ENCODE measurements around the gene MYOF. TPM values are rescaled to one million over a fixed set of nuclear protein-coding genes. Genes with fewer than 3 reads are reported as not detected.

MYOF gene
- total RNA-seq, 1 donor, result 379 TPM

DNA sequence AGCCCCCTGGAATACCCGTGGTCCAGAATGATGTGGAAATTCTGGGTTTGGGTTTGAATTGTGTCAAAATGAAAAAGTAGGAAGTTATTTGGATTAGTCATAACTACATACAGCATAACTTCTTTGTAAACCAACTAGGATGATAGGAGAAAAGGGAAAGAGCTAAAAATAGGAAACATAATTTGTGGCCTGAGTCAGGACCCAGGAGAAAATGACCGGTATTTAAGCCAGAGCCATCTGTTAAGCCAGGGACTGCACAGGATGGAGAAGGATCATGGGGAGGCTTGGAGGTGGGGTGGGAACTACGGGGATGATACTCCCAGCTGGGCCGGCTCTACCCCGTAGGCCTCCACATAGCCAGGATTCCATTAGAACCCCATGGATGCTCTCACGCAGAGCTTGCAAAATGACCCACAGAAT lies 98.6 kb downstream of the MYOF start:
- DNase-seq (ENCODE audit: insufficient read length, low spot score, missing footprints), result peak; percentile 91
- H3K4me2 ChIP-seq (ENCODE audit: insufficient read depth, low read length), result peak overlapping the region; percentile 23
- H3K27me3 ChIP-seq (ENCODE audit: insufficient read depth, low read length), result no peaks in the 10 kb centered on the region
- peaks cover 60% of the 10 kb centered on the region for H3K4me1 ChIP-seq (ENCODE audit: insufficient read depth, low read length)
- no peak overlapping the region for H2AFZ ChIP-seq (ENCODE audit: low read length)
- peak overlapping the region; percentile 16 for H3K4me3 ChIP-seq (ENCODE audit: insufficient read depth, low read length)
- TF ChIP-seq, protein P1, sequence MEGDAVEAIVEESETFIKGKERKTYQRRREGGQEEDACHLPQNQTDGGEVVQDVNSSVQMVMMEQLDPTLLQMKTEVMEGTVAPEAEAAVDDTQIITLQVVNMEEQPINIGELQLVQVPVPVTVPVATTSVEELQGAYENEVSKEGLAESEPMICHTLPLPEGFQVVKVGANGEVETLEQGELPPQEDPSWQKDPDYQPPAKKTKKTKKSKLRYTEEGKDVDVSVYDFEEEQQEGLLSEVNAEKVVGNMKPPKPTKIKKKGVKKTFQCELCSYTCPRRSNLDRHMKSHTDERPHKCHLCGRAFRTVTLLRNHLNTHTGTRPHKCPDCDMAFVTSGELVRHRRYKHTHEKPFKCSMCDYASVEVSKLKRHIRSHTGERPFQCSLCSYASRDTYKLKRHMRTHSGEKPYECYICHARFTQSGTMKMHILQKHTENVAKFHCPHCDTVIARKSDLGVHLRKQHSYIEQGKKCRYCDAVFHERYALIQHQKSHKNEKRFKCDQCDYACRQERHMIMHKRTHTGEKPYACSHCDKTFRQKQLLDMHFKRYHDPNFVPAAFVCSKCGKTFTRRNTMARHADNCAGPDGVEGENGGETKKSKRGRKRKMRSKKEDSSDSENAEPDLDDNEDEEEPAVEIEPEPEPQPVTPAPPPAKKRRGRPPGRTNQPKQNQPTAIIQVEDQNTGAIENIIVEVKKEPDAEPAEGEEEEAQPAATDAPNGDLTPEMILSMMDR (IDR thresholded peaks at IDR 0.05; ENCODE audit: extremely low read depth, low read depth, low read length), result no peak
- no peaks in the 10 kb centered on the region for H4K20me1 ChIP-seq (ENCODE audit: insufficient read depth, low read length)
- peaks cover 78% of the 10 kb centered on the region for H3K36me3 ChIP-seq (ENCODE audit: insufficient read depth, low read length)
- peaks cover 15% of the 10 kb centered on the region for H3K79me2 ChIP-seq (ENCODE audit: insufficient read depth, low read length)
- H3K27ac ChIP-seq (ENCODE audit: low read depth, low read length), result peak overlapping the region; percentile 98
- H3K9me3 ChIP-seq (ENCODE audit: low read depth, low read length), result no peaks in the 10 kb centered on the region

DNA sequence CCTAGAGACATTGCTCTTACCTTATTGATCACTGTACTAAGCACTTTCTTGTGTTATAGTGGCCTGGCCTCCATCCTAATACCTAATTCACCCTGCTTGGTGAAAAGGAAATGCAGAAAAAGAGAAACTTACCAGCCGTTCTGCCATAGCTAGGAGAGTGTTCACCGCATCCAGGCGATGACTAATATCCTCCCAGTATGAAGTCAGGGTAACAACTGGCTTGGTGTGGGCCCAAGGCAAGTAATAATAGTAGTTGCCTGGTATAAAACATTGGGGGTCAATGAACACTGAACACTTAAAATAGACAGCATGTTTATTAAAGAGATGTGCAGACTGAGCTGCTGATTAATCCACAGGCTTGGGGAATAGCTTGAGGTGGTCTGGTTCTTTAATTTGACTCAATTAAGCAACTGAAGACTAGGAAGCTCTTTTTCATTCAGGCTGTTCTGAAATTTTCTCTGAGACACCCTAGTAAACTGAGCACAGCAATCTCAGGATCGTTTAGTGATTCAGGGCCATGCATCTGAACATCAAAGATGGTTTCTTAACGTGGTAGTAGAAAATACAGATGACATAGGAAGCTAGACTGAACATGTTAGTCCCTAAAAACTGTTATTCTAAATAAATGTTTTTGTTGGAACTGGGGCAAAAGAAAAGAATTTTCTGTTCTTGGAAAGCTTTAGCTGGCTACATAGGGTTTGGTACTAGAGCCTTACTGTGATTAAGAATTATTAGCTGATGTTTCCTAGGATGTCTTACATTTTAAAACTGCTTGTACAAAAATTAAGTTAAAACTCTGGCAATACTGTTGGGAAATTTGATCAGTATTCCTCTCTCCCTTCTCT lies 102.2 kb downstream of the MYOF start:
- Histone ChIP-seq H3K4me1 (ENCODE audit: insufficient read depth, low read length) (peaks cover 67% of the 10 kb centered on the region), H2AFZ (ENCODE audit: low read length) (no peak overlapping the region), H3K4me2 (ENCODE audit: insufficient read depth, low read length) (peak overlapping the region; percentile 24), H3K79me2 (ENCODE audit: insufficient read depth, low read length) (peaks cover 19% of the 10 kb centered on the region), H3K36me3 (ENCODE audit: insufficient read depth, low read length) (peaks cover 66% of the 10 kb centered on the region), H4K20me1 (ENCODE audit: insufficient read depth, low read length) (no peaks in the 10 kb centered on the region), H3K27ac (ENCODE audit: low read depth, low read length) (peak overlapping the region; percentile 94), H3K27me3 (ENCODE audit: insufficient read depth, low read length) (no peaks in the 10 kb centered on the region), H3K4me3 (ENCODE audit: insufficient read depth, low read length) (peak overlapping the region; percentile 5), H3K9me3 (ENCODE audit: low read depth, low read length) (no peaks in the 10 kb centered on the region)
- TF ChIP-seq, protein P1 (IDR thresholded peaks at IDR 0.05; ENCODE audit: extremely low read depth, low read depth, low read length), result no peak
- no peak for DNase-seq (ENCODE audit: insufficient read length, low spot score, missing footprints)

DNA sequence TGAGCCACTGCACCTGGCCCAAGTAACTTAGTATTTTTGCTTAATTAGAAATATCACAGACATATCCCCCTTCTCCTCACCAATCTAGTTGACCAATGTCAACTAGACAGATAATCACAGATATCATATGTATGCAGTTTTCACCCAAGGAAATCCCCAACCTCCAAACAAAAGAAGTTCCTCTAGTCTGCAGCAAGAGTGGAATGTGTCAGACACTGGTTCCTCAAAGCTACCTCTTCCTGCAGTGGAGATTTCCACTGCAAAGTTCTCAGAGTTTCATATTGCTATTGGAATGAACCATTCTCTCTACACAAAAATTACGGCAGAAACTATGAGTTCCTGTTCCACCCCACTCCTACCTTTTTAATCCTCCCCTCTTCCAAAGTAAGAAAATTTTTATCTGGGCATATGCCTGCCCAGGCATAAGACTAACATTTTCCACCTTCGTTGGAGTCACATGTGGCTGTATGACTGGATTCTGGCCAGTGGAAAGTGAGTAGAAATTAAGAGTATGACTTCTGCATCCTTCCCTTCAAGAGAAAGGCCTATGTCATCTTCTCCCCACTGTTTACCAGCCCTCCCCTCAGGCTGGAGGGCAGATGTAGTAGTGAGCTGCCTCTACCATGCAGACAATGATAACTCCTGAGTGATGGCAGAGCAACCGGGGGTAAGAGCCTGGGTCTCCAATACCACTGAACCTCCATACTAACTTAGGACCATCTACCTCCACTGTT lies 103.0 kb downstream of the MYOF start:
- no peak for DNase-seq (ENCODE audit: insufficient read length, low spot score, missing footprints)
- Histone ChIP-seq H3K4me1 (ENCODE audit: insufficient read depth, low read length) (peaks cover 62% of the 10 kb centered on the region), H2AFZ (ENCODE audit: low read length) (no peak overlapping the region), H3K4me3 (ENCODE audit: insufficient read depth, low read length) (peak overlapping the region; percentile 5), H3K79me2 (ENCODE audit: insufficient read depth, low read length) (peaks cover 22% of the 10 kb centered on the region), H3K4me2 (ENCODE audit: insufficient read depth, low read length) (peak overlapping the region; percentile 24), H4K20me1 (ENCODE audit: insufficient read depth, low read length) (no peaks in the 10 kb centered on the region), H3K36me3 (ENCODE audit: insufficient read depth, low read length) (peaks cover 69% of the 10 kb centered on the region), H3K9me3 (ENCODE audit: low read depth, low read length) (no peaks in the 10 kb centered on the region), H3K27ac (ENCODE audit: low read depth, low read length) (peak overlapping the region; percentile 94), H3K27me3 (ENCODE audit: insufficient read depth, low read length) (no peaks in the 10 kb centered on the region)
- TF ChIP-seq, protein P1 (IDR thresholded peaks at IDR 0.05; ENCODE audit: extremely low read depth, low read depth, low read length), result no peak

DNA sequence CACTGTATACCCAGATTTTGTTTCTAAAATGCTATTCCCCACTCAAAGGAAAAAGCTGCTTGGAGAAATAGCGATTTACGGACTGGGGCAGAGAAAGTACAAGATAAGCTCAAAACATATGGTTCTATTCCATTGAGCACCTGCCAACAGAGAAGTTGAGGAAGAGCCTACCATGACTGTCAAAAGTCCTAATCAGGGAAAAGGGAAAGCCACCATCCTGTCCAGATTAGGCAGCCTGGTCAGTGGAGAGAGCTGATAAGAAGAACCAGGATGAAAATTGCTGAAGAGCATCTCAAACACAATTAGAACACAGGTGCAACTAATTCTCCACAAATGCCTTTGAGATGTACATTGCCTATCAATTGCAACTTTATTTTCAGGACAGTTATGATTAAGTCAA lies 104.1 kb downstream of the MYOF start:
- Histone ChIP-seq H3K36me3 (ENCODE audit: insufficient read depth, low read length) (peaks cover 75% of the 10 kb centered on the region), H3K4me2 (ENCODE audit: insufficient read depth, low read length) (no peak overlapping the region), H2AFZ (ENCODE audit: low read length) (no peak overlapping the region), H3K27ac (ENCODE audit: low read depth, low read length) (peak overlapping the region; percentile 93), H3K9me3 (ENCODE audit: low read depth, low read length) (no peaks in the 10 kb centered on the region), H3K27me3 (ENCODE audit: insufficient read depth, low read length) (no peaks in the 10 kb centered on the region), H4K20me1 (ENCODE audit: insufficient read depth, low read length) (no peaks in the 10 kb centered on the region), H3K79me2 (ENCODE audit: insufficient read depth, low read length) (peaks cover 21% of the 10 kb centered on the region), H3K4me1 (ENCODE audit: insufficient read depth, low read length) (peaks cover 51% of the 10 kb centered on the region), H3K4me3 (ENCODE audit: insufficient read depth, low read length) (no peak overlapping the region)
- TF ChIP-seq, protein P1 (IDR thresholded peaks at IDR 0.05; ENCODE audit: extremely low read depth, low read depth, low read length), result no peak
- no peak for DNase-seq (ENCODE audit: insufficient read length, low spot score, missing footprints)

All from osteoblast (primary cell).